BJ (cell line): ENCODE results near the gene APOF. TPM values are rescaled to one million over a fixed set of nuclear protein-coding genes. Genes with fewer than 3 reads are reported as not detected.

Experiments used
- CTCF ChIA-PET: fragments of 350-600 bp; formaldehyde crosslinking; extraction: SDS; loops from one replicate; lab custom pipeline; 2021; ENCODE audit warnings: antibody characterized with exemption, inconsistent platforms; lab: Yijun Ruan, JAX
- POLR2A ChIA-PET: fragments of 300-600 bp; sonication (Branson Sonifier 250); formaldehyde crosslinking; extraction: SDS; loops from one replicate; lab custom pipeline; 2021; ENCODE audit warnings: antibody characterized with exemption; lab: Charles Lee
- DNase-seq: peaks from one replicate; pipeline ENCODE4 v3.0.0-alpha.2; 2011; ENCODE audit warnings: low read depth
- H3K27me3 ChIP-seq: 2 replicates; pipeline ENCODE4 v1.6.0; 2011; ENCODE audit warnings: low read length; ENCODE audit not compliant: control insufficient read depth, insufficient read depth
- H3K36me3 ChIP-seq: 2 replicates; pipeline ENCODE4 v1.5.1; 2011; ENCODE audit warnings: low read length; ENCODE audit not compliant: control insufficient read depth, insufficient read depth
- H3K4me3 ChIP-seq: 2 replicates; pipeline ENCODE4 v1.5.1; 2011; ENCODE audit warnings: low read depth, mild to moderate bottlenecking, control low read depth, low read length
- polyA plus RNA-seq: library from polyadenylated mRNA; depleted of rRNA; stranded (reverse); fragments of >200 nt; gene quantifications from 2 replicates; pipeline ENCODE4 v1.2.3, GENCODE V29; 2011
- TF ChIP-seq, protein P1 (sequence below): IDR thresholded peaks from 2 replicates; pipeline ENCODE4 v1.5.1; 2011; ENCODE audit warnings: low read depth, mild to moderate bottlenecking, control low read depth, inconsistent platforms, low read length, moderate library complexity; ENCODE audit not compliant: insufficient read depth

APOF gene
- polyA plus RNA-seq, 1 experiment = not detected

DNA sequence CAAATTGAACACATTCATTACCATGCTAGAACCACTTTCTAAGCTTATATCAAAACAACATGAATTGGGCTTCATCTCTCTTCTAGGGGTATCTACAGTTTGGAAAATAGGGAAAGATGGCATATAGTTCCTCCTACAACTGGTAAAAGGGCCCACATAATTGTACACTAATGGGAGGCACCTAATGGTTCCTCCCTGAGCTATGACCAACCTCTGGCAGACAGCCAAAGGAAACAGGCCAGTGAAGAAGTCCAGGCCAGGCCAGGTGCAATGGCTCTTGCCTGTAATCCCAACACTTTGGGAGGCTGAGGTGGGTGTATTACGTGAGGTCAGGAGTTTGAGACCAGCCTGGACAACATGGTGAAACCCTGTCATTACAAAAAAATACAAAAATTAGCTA is 23.2 kb upstream of the APOF start:
- CTCF ChIA-PET = interaction anchor here (1.4 kb wide), 1 partner anchor 8 kb away, joined by 5 read pairs; no protein-coding TSS in a partner anchor
- POLR2A ChIA-PET = no interaction called here
- DNase-seq = no peak

DNA sequence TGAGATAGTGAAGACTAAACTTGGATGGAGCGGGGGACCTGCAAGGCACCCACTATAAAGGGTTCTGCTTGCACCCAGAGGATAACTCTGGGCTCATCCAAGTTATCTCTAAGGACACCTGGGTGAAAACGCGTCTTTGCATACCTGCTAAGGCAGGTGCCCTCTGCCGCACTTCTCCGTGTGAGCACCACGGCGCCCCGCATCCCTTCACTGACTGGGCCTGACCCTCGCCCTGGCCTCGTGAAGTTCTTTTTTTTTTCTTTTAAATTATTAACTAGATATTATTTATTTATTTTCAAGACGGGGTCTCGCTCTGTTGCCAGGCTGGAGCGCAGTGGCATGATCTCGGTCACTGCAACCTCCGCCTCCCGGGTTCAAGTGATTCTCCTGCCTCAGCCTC is 20.0 kb upstream of the APOF start:
- Histone ChIP-seq H3K36me3 (no peaks in the 10 kb centered on the region), H3K4me3 (no peak overlapping the region), H3K27me3 (peaks cover 3% of the 10 kb centered on the region; the same call in 1 of the 2 replicates)
- ChIA-PET POLR2A (no interaction called here), CTCF (no interaction called here)
- DNase-seq = no peak
- TF ChIP-seq, protein P1, sequence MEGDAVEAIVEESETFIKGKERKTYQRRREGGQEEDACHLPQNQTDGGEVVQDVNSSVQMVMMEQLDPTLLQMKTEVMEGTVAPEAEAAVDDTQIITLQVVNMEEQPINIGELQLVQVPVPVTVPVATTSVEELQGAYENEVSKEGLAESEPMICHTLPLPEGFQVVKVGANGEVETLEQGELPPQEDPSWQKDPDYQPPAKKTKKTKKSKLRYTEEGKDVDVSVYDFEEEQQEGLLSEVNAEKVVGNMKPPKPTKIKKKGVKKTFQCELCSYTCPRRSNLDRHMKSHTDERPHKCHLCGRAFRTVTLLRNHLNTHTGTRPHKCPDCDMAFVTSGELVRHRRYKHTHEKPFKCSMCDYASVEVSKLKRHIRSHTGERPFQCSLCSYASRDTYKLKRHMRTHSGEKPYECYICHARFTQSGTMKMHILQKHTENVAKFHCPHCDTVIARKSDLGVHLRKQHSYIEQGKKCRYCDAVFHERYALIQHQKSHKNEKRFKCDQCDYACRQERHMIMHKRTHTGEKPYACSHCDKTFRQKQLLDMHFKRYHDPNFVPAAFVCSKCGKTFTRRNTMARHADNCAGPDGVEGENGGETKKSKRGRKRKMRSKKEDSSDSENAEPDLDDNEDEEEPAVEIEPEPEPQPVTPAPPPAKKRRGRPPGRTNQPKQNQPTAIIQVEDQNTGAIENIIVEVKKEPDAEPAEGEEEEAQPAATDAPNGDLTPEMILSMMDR = no peak

More for the DNA sequence above, 23.2 kb upstream of the APOF start:
- Histone ChIP-seq H3K27me3 (peaks cover 3% of the 10 kb centered on the region; the same call in 1 of the 2 replicates), H3K4me3 (no peak overlapping the region), H3K36me3 (no peaks in the 10 kb centered on the region)
- TF ChIP-seq, protein P1 = no peak

DNA sequence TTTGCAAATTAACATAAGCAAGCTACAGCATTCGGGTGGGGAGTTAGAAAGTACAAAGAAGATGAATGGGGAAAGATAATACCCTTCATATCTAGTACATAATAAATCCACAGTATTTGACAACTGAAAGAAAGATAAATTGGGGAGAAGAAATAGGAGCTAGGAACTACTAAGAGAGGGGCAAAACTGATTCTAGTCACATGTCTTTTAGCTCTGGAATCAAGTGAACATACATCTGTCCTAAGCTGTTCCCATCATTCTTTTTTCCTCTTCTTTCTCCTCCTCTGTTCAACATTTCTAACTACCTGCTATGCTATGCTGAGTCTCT is 15.3 kb upstream of the APOF start:
- CTCF ChIA-PET = interaction anchor here (0.5 to 2.4 kb wide), 5 partner anchors 8 to 86 kb away, joined by 3 to 8 read pairs (median 3); no protein-coding TSS in a partner anchor
- peaks cover 1% of the 10 kb centered on the region; the same call in 1 of the 2 replicates for H3K27me3 ChIP-seq
- no peak overlapping the region for H3K4me3 ChIP-seq
- no peak for DNase-seq
- POLR2A ChIA-PET = no interaction called here
- TF ChIP-seq, protein P1 = no peak
- no peaks in the 10 kb centered on the region for H3K36me3 ChIP-seq

DNA sequence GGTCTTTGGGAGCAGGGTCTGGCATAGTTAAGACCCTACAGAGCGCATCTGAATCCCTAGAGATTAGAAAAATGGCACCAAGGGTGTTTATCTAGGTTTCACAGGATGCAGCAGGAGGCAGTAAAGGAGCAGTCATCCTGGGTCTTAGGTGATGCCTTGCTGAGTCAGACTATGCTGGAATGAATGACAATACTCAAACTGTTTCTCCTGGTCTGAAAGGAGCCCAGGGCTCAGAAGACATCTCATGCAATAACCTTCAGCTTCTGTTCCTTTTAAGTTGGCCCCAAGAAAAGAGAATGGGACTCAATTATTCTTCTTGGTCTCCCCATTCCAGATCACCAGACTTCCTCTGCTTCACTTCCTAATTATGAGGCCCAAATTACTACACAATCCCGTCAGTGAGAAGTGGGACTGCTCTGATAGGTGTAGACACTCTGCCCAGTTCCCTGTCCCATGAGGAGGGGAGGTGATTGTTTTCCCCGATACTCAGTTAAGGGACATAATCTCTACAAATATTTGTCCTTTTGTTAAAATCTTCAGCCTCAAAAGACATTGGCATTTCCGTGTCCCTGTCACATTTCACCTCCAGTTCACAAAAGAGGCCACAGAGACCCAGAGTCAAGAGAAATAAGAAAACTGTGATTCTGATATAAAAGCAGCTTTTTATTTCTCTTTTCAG is 14.8 kb upstream of the APOF start:
- POLR2A ChIA-PET = no interaction called here
- TF ChIP-seq, protein P1 = no peak
- Histone ChIP-seq H3K4me3 (no peak overlapping the region), H3K36me3 (no peaks in the 10 kb centered on the region), H3K27me3 (peaks cover 1% of the 10 kb centered on the region; the same call in 1 of the 2 replicates)
- no peak for DNase-seq
- CTCF ChIA-PET = interaction anchor here (0.5 to 2.4 kb wide), 5 partner anchors 8 to 86 kb away, joined by 3 to 8 read pairs (median 3); no protein-coding TSS in a partner anchor

DNA sequence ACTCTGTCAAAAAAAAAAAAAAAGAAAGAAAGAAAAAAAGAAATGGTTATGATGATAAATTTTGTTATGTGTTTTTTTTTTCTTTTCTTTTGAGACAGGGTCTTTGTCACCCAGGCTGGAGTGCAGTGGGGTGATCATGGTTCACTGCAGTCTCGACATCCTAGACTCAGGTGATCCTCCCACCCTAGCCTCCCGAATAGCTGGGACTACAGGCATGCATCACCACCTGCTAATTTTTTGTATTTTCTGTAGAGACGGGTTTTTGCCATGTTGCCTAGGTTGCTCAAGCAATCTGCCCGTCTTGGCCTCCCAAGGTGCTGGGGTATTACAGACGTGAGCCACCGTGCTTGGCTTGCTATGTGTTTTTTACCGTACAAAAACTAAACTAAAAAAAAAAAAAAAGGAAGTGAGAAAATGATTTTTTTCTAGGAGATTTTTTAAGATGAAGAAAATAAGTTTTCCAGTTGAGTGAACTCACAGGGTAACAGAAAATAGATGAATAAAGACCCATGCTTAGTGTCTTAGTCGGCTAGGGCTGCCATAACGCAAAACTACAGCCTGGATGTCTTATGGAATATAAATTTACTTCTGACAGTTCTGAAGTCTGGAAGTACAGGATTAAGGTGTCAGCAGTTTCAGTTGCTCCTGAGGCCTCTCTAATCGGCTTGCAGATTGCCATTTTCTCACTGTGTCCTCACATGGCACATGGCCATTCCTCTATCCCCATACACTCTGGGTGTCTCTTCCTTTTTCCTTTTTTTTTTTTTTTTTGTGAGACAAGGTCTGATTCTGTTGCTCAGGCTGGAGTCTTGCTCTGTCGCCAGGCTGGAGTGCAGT is 13.2 kb upstream of the APOF start:
- ChIA-PET POLR2A (no interaction called here), CTCF (interaction anchor here (2.4 kb wide), 1 partner anchor 88 kb away, joined by 8 read pairs; no protein-coding TSS in a partner anchor)
- Histone ChIP-seq H3K27me3 (peaks cover 1% of the 10 kb centered on the region; the same call in 1 of the 2 replicates), H3K4me3 (no peak overlapping the region), H3K36me3 (no peaks in the 10 kb centered on the region)
- DNase-seq = no peak
- TF ChIP-seq, protein P1 = no peak
